ENCODE results near the gene HSPG2. TPM values are rescaled to one million over a fixed set of nuclear protein-coding genes. Genes with fewer than 3 reads are reported as not detected.

HSPG2 gene
- total and polyA plus RNA-seq, 2 of the 13 experiments (the other 11 are each of a cell fraction or from before 2014, with no cell fraction given): 9.1 to 13.1 TPM

DNA sequence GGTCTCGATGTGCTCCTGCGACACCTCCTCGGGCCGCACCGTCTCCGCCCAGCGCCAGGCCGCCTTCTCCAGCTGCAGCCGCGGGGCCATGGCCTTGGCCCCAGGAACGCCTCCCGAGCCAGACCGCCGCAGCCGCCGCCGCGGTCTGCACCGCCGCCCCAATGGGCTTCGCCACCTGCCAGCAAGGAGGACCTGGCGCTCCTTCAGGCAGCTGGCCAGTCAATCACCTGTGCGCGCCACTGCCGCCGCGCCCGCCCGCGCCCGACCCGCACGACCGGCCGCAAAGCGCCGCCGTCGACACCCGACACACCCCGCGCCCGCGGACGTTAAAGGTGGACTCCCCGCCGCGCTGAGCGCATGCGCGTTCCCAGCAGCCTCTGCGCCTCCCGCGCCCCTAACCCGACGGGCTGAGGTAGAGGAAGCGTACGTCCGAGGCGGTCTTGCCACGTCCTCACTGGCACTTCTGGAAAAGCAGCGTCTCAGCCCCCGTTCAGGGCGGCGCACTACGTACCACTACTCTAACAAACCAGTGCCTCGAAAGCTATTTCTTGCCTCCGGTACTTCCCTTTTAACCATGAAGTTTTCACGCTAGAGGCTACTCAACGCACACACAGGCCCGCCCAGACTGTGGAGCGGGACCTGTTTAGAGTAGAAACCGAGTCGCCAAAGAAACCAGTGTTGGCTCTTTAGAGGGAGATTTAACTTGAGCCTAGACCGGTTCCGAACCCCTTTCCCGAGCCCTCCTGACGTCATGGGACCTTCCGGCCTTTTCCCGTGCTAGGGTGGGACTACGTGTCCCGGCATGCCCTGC is 154.0 kb downstream of the HSPG2 start, which contains the start of gene USP48 (continued):
- peak; percentile 79; the same call in 1 of the 2 replicates for TF ChIP-seq ZFP62 (CRISPR knock-in tag; IDR thresholded peaks at IDR 0.05)
- TF ChIP-seq ZSCAN30 (CRISPR knock-in tag; IDR thresholded peaks at IDR 0.05): no peak
- TF ChIP-seq ZC3H13 (CRISPR knock-in tag; IDR thresholded peaks at IDR 0.05): no peak
- TF ChIP-seq FOXK1 (CRISPR knock-in tag; IDR thresholded peaks at IDR 0.05; ENCODE audit: borderline replicate concordance, low read depth): peak; percentile 23
- TF ChIP-seq ZNF446 (CRISPR knock-in tag; IDR thresholded peaks at IDR 0.05): peak; percentile 68; the same call in 1 of the 2 replicates
- TF ChIP-seq IKZF1 (IDR thresholded peaks at IDR 0.05): no peak
- 0 out of 2 replicates have a peak, but pooled peaks have one; percentile 18 for TF ChIP-seq MXD4 (CRISPR knock-in tag; IDR thresholded peaks at IDR 0.05)
- TF ChIP-seq, protein P1, sequence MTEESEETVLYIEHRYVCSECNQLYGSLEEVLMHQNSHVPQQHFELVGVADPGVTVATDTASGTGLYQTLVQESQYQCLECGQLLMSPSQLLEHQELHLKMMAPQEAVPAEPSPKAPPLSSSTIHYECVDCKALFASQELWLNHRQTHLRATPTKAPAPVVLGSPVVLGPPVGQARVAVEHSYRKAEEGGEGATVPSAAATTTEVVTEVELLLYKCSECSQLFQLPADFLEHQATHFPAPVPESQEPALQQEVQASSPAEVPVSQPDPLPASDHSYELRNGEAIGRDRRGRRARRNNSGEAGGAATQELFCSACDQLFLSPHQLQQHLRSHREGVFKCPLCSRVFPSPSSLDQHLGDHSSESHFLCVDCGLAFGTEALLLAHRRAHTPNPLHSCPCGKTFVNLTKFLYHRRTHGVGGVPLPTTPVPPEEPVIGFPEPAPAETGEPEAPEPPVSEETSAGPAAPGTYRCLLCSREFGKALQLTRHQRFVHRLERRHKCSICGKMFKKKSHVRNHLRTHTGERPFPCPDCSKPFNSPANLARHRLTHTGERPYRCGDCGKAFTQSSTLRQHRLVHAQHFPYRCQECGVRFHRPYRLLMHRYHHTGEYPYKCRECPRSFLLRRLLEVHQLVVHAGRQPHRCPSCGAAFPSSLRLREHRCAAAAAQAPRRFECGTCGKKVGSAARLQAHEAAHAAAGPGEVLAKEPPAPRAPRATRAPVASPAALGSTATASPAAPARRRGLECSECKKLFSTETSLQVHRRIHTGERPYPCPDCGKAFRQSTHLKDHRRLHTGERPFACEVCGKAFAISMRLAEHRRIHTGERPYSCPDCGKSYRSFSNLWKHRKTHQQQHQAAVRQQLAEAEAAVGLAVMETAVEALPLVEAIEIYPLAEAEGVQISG (CRISPR knock-in tag; IDR thresholded peaks at IDR 0.05): peak; percentile 97
- no peak for TF ChIP-seq ZNF644 (CRISPR knock-in tag; IDR thresholded peaks at IDR 0.05; ENCODE audit: low read depth)
- TF ChIP-seq SNAPC2 (CRISPR knock-in tag; IDR thresholded peaks at IDR 0.05): peak; percentile 78; the same call in 1 of the 2 replicates
- TF ChIP-seq, protein P2, sequence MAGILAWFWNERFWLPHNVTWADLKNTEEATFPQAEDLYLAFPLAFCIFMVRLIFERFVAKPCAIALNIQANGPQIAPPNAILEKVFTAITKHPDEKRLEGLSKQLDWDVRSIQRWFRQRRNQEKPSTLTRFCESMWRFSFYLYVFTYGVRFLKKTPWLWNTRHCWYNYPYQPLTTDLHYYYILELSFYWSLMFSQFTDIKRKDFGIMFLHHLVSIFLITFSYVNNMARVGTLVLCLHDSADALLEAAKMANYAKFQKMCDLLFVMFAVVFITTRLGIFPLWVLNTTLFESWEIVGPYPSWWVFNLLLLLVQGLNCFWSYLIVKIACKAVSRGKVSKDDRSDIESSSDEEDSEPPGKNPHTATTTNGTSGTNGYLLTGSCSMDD (CRISPR knock-in tag; IDR thresholded peaks at IDR 0.05): 0 out of 2 replicates have a peak, but pooled peaks have one; percentile 65
- no peak for TF ChIP-seq TEAD3 (CRISPR knock-in tag; optimal IDR thresholded peaks at IDR 0.05; ENCODE audit: borderline replicate concordance)
- TF ChIP-seq, protein P3, sequence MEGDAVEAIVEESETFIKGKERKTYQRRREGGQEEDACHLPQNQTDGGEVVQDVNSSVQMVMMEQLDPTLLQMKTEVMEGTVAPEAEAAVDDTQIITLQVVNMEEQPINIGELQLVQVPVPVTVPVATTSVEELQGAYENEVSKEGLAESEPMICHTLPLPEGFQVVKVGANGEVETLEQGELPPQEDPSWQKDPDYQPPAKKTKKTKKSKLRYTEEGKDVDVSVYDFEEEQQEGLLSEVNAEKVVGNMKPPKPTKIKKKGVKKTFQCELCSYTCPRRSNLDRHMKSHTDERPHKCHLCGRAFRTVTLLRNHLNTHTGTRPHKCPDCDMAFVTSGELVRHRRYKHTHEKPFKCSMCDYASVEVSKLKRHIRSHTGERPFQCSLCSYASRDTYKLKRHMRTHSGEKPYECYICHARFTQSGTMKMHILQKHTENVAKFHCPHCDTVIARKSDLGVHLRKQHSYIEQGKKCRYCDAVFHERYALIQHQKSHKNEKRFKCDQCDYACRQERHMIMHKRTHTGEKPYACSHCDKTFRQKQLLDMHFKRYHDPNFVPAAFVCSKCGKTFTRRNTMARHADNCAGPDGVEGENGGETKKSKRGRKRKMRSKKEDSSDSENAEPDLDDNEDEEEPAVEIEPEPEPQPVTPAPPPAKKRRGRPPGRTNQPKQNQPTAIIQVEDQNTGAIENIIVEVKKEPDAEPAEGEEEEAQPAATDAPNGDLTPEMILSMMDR (CRISPR knock-in tag; IDR thresholded peaks at IDR 0.05): peak; percentile 22; the same call in 1 of the 2 replicates
- TF ChIP-seq ZNF124 (CRISPR knock-in tag; IDR thresholded peaks at IDR 0.05): no peak; the same call in 1 of the 2 replicates
- TF ChIP-seq KLF16 (CRISPR knock-in tag; IDR thresholded peaks at IDR 0.05): 0 out of 4 replicates have a peak, but pooled peaks of 1 of the 2 experiments have one; percentile 90
- no peak for TF ChIP-seq FOSL1 (CRISPR knock-in tag; IDR thresholded peaks at IDR 0.05; ENCODE audit: borderline replicate concordance)
- TF ChIP-seq, protein P4, sequence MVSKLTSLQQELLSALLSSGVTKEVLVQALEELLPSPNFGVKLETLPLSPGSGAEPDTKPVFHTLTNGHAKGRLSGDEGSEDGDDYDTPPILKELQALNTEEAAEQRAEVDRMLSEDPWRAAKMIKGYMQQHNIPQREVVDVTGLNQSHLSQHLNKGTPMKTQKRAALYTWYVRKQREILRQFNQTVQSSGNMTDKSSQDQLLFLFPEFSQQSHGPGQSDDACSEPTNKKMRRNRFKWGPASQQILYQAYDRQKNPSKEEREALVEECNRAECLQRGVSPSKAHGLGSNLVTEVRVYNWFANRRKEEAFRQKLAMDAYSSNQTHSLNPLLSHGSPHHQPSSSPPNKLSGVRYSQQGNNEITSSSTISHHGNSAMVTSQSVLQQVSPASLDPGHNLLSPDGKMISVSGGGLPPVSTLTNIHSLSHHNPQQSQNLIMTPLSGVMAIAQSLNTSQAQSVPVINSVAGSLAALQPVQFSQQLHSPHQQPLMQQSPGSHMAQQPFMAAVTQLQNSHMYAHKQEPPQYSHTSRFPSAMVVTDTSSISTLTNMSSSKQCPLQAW (CRISPR knock-in tag; IDR thresholded peaks at IDR 0.05): peak; percentile 39
- TF ChIP-seq, protein P5, sequence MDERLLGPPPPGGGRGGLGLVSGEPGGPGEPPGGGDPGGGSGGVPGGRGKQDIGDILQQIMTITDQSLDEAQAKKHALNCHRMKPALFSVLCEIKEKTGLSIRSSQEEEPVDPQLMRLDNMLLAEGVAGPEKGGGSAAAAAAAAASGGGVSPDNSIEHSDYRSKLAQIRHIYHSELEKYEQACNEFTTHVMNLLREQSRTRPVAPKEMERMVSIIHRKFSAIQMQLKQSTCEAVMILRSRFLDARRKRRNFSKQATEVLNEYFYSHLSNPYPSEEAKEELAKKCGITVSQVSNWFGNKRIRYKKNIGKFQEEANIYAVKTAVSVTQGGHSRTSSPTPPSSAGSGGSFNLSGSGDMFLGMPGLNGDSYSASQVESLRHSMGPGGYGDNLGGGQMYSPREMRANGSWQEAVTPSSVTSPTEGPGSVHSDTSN (CRISPR knock-in tag; IDR thresholded peaks at IDR 0.05): no peak; the same call in 1 of the 2 replicates
- TF ChIP-seq BCL6 (CRISPR knock-in tag; IDR thresholded peaks at IDR 0.05): peak; percentile 42; the same call in 1 of the 2 replicates
- TF ChIP-seq PTBP1 (IDR thresholded peaks at IDR 0.05; ENCODE audit: low read depth, low read length, poor library complexity, severe bottlenecking): no peak
- TF ChIP-seq BRD4 (CRISPR knock-in tag; IDR thresholded peaks at IDR 0.05): peak; percentile 37; the same call in 1 of the 2 replicates
- peak; percentile 90 for TF ChIP-seq KDM2A (CRISPR knock-in tag; IDR thresholded peaks at IDR 0.05; ENCODE audit: borderline replicate concordance, low read depth)
